HTR-8/SVneo (cell line): ENCODE measurements around the gene APPBP2.
A peak's percentile ranks its signal among the peaks of the same experiment; 100 is the strongest.
"Not testable (repeated sequence)": the region's sequence is repeated elsewhere in the genome, so short reads cannot be mapped to it uniquely, and the experiment has no call there.

ENCODE experiments used
- DNase-seq: peaks from one replicate; pipeline ENCODE4 v3.0.0; 2011; ENCODE audit warnings: low spot score, mixed read lengths; ENCODE audit not compliant: insufficient read length
- FAIRE-seq: peaks from 2 replicates; lab custom pipeline; 2011; peaks lifted over from hg19 to GRCh38; lab: Jason Lieb, UNC

The APPBP2 gene

DNA sequence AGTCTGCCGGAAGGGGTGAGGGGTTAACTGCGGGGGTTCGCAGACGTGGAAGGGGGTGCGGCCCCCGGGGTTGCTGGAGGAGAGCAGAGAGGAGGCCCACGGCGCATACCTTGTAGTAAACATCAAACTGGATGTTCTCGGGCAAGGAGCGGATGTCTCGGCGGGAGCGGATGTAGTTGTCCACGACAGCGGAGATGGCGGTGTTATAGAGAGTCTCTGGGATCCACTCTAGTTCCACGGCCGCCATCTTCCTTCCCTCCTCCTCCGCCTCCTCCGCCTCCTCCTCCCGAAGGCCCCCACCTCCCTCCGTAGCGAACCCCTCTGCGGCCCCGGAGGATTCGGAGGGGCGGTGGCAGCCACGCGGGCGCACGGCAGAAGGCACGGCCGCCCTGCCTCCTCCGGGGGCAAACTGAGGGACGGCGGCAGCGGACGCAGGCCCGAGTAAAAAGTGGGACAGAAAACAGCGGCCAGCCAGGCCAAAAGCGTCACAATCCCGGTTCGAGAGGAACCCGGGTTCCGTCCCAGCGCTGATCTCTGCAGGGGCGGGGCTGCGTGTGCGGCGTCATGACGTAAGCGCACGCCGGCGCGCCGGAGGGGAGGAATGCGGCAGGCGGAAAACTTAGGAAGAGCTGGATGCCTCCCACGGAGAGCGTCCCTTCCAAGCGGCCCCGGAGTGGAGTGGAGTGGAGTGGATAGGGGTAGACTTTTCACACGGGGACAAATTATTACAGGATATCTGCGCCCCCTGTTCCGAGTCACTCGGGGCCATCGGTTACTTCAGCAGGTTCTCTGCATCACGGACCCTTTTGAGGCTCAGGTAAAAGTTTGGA lies at the start of gene APPBP2:
APPBP2 (minus strand) TSS at position 558 of the 830 bp plus-strand sequence; CDS start at position 247, 311 bp downstream.
- DNase-seq (peak; percentile 95), FAIRE-seq (peak; percentile 89)

GRCh38 chr17:60573236-60574051 lies 47.4 kb upstream of the APPBP2 start:
- DNase-seq (peak; percentile 63), FAIRE-seq (peak; percentile 88)

GRCh38 chr17:60565233-60565632 lies 39.2 kb upstream of the APPBP2 start:
- DNase-seq (no peak), FAIRE-seq (no peak)

DNA sequence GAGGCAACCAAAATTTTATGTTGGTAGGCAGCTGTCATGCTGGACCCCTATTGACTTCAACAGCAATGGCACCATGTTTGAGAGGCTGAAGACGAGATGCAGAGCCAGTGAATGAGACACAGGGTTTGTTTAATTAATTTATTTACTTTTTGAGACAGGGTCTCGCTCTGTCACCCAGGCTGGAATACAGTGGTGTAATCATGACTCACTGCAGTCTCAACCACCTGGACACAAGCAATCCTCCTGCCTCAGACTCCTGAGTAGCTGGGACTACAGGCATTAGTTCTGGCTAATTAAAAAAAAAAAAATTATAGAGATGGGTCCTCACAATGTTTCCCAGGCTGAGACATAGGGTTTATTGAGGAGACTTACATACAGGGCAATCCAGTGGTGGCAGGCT lies 37.7 kb upstream of the APPBP2 start:
- no peak for FAIRE-seq
- no peak for DNase-seq

GRCh38 chr17:60562421-60562820 lies 36.4 kb upstream of the APPBP2 start:
- DNase-seq: no peak
- no peak for FAIRE-seq

DNA sequence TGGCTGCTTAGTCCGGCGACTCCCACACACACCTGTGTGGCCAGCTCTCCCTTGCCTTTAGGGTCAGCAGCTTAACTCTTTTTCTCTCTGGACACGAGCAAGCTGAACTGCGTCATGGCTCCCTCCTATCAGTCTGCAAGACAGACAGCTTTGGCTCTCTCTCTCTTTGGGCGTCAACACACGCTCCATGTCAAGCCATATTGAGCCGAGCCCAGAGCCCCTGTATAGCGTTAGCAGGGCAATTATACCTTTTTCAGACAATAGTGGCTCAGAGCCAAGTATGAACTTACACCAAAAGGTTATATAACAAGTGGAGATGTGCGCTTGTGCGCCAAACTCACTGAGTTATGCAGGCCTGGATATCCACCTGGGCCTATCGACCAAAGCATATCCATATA lies 34.8 kb upstream of the APPBP2 start:
- no peak for DNase-seq
- no peak for FAIRE-seq

DNA sequence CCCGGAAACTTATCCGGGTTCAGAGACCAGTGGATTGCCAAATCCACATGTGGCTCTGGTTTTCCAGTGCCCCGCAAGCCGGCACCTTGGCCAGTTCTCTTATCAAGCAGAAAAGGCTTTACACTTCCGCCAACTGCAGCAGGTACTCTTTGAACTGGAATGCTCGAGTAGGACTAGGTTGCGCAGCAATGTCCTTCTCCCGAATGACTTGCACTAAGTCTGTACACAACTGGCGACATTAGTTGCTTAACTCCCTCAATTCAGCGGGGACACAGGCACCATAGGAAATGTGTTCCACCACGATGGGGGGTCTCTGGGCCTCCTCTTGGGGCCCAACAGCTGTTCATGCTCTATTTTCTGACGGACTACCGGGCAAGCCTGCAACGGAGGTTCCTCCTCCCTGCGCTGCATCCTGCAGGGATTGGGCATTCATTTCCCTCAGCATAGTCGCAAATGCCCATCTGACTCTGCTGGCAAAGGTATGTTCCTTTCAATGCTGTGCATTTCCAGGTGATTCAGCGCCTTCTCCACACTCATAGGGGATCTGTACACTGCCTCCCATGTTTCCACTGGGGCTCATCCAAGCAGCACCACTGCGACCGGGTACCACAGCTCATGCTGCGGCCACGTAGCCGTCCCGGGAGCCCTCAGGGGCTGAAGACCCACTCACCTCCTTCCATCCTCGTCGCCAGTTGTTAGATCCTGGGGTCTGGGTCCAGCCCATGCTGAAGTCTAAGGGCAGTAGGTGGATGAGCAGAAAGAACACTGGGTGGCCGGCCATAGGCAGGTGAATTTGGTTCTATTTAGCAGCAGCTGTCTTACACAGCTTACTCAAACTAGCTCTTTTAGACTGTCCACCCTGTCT lies 34.2 kb upstream of the APPBP2 start:
- FAIRE-seq (peak; percentile 40), DNase-seq (no peak)

DNA sequence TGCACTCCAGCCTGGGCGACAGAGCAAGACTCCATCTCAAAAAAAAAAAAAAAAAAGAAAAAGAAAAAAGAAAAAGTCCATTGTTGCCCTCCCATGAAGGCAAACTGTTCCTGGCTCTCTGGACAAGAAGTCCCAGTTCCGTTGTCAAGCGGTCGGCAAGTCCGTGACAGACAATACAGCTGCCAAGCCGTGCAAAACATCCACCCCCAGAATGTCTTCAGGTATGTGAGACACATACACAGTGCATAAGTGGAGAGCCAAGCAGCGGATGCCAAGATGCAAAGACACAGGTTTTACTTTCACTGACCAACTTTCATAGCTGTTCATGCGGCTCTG lies 33.6 kb upstream of the APPBP2 start:
- DNase-seq: no peak
- peak; percentile 77 for FAIRE-seq

DNA sequence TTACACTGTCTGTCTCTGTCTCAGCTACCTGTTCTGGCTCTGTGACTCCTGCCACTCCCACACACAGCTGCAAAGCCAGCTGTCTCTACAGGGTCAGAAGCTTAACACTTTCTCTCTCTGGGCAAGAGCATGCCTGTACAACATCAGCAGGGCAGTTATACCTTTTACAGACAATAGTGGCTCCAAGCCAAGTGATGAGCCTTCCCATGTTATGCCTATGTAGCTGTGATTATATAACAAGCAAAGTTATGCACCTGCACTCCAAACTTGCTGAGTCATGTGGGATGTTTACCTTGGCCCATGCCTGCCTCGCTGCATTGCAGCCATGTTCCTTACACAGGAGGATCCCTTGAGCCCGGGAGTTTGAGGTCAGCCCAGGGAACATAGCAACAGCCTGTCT lies 31.8 kb upstream of the APPBP2 start:
- FAIRE-seq: no peak
- DNase-seq: no peak

DNA sequence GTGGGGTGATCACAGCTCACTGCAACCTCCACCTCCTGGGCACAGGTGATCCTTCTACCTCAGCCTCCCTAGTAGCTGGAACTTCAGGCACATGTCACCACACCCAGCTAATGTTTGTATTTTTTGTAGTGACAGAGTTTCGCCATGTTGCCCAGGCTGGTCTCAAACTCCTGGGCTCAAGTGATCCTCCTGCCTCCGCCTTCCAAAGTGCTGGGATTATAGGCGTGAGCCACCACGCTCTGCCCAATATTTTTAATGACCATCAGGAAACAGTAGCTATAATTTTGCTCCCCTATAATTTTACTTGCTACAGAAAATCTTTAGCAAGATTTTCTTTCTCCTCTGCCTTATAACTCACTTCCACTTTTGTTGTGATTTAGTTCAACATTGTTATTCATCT lies 29.7 kb upstream of the APPBP2 start:
- DNase-seq: no peak
- FAIRE-seq: no peak

DNA sequence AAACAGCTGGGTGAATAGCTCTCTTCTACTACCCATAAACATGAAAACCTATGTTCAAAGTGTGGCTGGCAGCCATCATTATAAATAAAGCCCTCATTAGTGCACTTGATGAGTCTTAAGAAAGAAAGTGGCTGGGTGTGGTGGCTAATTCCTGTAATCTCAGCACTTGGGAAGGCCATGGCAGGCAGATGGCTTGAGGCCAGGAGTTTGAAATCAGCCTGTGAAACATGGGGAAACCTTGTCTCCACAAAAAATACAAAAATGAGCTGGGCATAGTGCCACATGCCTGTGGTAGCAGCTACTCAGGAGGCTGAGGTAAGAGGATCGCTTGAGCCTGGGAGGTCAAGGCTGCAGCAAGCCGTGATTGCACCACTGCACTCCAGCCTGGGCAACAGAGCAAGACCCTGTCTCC lies 28.3 kb upstream of the APPBP2 start:
- FAIRE-seq (peak; percentile 69), DNase-seq (no peak)

DNA sequence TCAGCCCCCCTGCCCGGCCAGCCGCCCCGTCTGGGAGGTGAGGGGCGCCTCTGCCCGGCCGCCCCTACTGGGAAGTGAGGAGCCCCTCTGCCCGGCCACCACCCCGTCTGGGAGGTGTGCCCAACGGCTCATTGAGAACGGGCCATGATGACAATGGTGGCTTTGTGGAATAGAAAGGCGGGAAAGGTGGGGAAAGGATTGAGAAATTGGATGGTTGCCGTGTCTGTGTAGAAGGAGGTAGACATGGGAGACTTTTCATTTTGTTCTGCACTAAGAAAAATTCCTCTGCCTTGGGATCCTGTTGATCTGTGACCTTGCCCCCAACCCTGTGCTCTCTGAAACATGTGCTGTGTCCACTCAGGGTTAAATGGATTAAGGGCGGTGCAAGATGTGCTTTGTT lies 26.2 kb upstream of the APPBP2 start:
- FAIRE-seq, DNase-seq: not testable (repeated sequence)

- FAIRE-seq (no peak), DNase-seq (no peak)
Measured at GRCh38 chr17:60548990-60549389, 22.9 kb upstream of the APPBP2 start.

DNA sequence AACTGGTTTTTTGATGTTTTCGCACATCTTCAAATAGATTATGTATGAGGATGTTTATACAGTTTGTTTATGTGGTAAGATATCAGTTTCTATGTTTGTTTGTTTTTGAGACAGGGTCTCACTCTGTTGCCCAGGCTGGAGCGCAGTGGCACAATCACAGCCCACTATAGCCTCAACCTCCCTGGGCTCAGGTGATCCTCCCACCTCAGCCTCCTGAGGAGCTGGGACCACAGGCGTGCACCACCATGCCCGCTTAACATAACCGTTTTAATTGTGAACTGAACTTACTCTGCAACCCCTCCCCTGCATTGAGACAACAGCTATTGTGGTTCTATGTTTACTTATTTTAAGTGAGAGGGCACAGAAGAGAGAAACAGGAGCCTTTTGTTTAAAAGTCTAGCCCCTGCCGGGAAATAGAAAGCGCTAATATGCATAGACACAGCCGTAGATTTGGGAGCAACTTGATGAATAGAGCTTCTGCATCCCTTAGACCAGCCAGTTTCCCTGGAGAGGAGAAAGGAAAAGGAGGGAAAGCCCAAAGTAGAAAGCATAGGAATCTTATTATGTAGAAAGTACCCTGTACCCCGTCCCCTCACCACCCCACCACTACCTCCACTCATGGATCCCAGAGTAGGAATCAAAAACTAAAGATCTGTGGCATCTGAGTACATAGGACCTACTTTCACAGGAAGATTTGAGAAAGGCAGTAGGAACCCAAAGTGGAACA lies 19.6 kb upstream of the APPBP2 start:
- FAIRE-seq (no peak), DNase-seq (no peak)

DNA sequence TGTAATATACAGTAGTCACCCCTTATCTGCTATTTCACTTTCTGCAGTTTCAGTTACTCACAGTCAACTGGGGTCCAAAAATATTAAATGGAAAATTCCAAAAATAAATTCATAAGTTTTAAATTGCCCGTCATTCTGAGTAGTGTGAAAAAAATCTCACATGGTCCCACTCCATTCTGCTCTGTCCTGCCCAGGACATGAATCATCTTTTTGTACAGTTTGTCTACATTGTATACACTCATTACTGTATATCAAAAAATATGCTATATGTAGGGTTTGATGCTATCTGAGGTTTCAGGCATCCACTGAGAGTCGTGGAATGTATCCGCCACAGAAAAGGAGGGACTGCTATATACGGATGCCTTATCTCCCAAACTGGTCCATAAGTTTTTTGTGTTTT lies 16.0 kb upstream of the APPBP2 start:
- DNase-seq (no peak), FAIRE-seq (no peak)

DNA sequence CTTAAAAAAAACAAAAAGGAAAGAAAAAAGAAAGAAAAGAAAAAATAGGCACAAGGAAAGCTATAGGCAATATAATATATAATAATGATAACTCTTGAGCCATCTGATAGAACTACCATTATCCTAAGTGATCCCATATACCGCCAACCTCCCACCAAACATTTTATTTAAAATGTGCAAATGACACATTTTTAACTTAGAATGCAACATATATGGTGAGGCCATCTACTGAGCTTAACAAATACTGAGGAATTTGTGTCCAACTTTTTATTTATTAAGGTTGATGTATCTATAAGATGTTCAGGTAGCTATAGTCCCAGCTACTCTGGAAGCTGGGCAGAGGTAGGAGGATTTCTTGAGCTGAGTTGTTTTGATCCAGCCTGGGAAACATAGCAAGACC lies 14.4 kb upstream of the APPBP2 start:
- DNase-seq (no peak), FAIRE-seq (no peak)

DNA sequence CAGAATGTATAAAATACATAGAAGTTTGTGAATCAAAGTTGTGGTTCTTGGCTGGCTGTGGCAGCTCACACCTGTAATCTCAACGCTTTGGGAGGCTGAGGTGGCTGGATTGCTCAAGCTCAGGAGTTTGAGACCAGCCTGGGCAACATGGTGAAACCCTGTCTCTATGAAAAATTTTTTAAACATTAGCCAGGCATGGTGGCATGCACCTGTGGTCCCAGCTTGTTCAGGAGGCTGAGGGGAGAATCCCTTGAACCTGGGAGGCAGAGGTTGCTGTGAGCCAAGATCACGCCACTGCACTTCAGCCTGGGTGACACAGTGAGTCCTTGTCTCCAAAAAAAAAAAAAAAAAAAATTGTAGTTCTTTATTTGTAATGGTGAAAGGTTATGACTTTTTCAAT lies 13.8 kb upstream of the APPBP2 start:
- FAIRE-seq (no peak), DNase-seq (no peak)

- no peak for DNase-seq
- no peak for FAIRE-seq
Measured at GRCh38 chr17:60538726-60539125, 12.7 kb upstream of the APPBP2 start.

GRCh38 chr17:60535382-60536279 lies 9.6 kb upstream of the APPBP2 start:
- FAIRE-seq (peak; percentile 38), DNase-seq (no peak)
